AG04450 (cell line): ENCODE measurements around the gene HSD17B12. TPM values are rescaled to one million over a fixed set of nuclear protein-coding genes. Genes with fewer than 3 reads are reported as not detected.

ENCODE experiments used
- CTCF ChIA-PET: fragments of 300-600, 350-600 bp; formaldehyde crosslinking; extraction: SDS; loops from one replicate; lab custom pipeline; 2022; ENCODE audit warnings: antibody characterized with exemption, inconsistent platforms; lab: Charles Lee
- POLR2A ChIA-PET: fragments of 350-600 bp; formaldehyde crosslinking; extraction: SDS; loops from one replicate; lab custom pipeline; 2021; ENCODE audit warnings: antibody characterized with exemption, inconsistent platforms; lab: Yijun Ruan, JAX
- DNase-seq: peaks from one replicate; pipeline ENCODE4 v3.0.0-alpha.2; 2011; ENCODE audit warnings: low read depth, low spot score
- H3K27ac ChIP-seq: one replicate; pipeline ENCODE4 v1.5.1; 2012; ENCODE audit warnings: low read depth, low read length, control low read depth
- H3K27me3 ChIP-seq: one replicate; pipeline ENCODE4 v1.6.0; 2012; ENCODE audit warnings: low read length; ENCODE audit not compliant: control insufficient read depth, insufficient read depth
- H3K4me3 ChIP-seq: 2 replicates; pipeline ENCODE4 v1.5.1; 2011; ENCODE audit warnings: mild to moderate bottlenecking, low read depth, low read length, control low read depth
- H3K9me3 ChIP-seq: 2 replicates; pipeline ENCODE4 v1.5.1; 2012; ENCODE audit warnings: low read length; ENCODE audit not compliant: control insufficient read depth, insufficient read depth
- polyA plus RNA-seq: library from polyadenylated mRNA; depleted of rRNA; stranded (reverse); fragments of >200 nt; gene quantifications from 2 replicates; pipeline ENCODE4 v1.2.3, GENCODE V29; 2011; rRNA removed
- small RNA-seq: library from RNA; depleted of rRNA; stranded (forward); fragments of <200 nt; gene quantifications from one replicate; pipeline ENCODE3, GENCODE V24; 2012; ENCODE audit warnings: low read depth; ENCODE audit not compliant: insufficient read length
- TF ChIP-seq, protein P1 (sequence below): IDR thresholded peaks from 2 replicates; pipeline ENCODE4 v1.5.1; 2011; ENCODE audit warnings: low read depth, low read length, control low read depth, inconsistent platforms

HSD17B12 gene
- polyA plus RNA-seq, 1 experiment: 59.3 TPM

GRCh38 chr11:43903078-43903477 is 222.5 kb downstream of the HSD17B12 start:
- ChIA-PET CTCF (interaction anchor here (7.7 kb wide), 1 partner anchor 13 kb away, joined by 65 read pairs; no protein-coding TSS in a partner anchor), POLR2A (no interaction called here)
- H3K4me3 ChIP-seq: no peak overlapping the region
- H3K27me3 ChIP-seq: no peaks in the 10 kb centered on the region
- no peaks in the 10 kb centered on the region; the same call in 1 of the 2 replicates for H3K9me3 ChIP-seq
- no peak overlapping the region for H3K27ac ChIP-seq
- no peak for DNase-seq
- TF ChIP-seq, protein P1, sequence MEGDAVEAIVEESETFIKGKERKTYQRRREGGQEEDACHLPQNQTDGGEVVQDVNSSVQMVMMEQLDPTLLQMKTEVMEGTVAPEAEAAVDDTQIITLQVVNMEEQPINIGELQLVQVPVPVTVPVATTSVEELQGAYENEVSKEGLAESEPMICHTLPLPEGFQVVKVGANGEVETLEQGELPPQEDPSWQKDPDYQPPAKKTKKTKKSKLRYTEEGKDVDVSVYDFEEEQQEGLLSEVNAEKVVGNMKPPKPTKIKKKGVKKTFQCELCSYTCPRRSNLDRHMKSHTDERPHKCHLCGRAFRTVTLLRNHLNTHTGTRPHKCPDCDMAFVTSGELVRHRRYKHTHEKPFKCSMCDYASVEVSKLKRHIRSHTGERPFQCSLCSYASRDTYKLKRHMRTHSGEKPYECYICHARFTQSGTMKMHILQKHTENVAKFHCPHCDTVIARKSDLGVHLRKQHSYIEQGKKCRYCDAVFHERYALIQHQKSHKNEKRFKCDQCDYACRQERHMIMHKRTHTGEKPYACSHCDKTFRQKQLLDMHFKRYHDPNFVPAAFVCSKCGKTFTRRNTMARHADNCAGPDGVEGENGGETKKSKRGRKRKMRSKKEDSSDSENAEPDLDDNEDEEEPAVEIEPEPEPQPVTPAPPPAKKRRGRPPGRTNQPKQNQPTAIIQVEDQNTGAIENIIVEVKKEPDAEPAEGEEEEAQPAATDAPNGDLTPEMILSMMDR: no peak

DNA sequence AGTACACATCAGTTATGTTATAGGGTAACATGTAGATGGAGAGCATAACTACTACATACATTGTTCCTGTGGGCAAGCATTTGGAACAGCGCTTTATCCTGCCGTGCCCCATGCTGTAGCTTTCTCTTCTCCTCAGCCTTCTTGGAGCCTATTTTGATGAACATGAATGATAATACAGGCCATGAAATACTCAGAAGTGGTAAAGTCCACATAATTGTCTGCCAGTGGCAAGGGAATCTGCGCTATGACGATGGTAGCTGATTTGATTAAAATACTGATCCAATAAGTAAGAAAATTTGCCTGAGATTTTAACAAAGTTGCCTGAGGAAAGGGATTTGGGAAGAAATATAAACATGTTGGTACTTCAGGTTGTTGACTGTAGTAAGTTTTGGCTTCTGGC is 223.4 kb downstream of the HSD17B12 start:
- TF ChIP-seq, protein P1: no peak
- H3K4me3 ChIP-seq: no peak overlapping the region
- H3K27me3 ChIP-seq: no peaks in the 10 kb centered on the region
- no peak overlapping the region for H3K27ac ChIP-seq
- no peak for DNase-seq
- POLR2A ChIA-PET: no interaction called here
- CTCF ChIA-PET: interaction anchor here (1.7 to 7.7 kb wide), 2 partner anchors 14 to 41 kb away, joined by 9 to 65 read pairs; no protein-coding TSS in a partner anchor
- no peaks in the 10 kb centered on the region; the same call in 1 of the 2 replicates for H3K9me3 ChIP-seq

GRCh38 chr11:43904742-43905535 is 224.4 kb downstream of the HSD17B12 start:
- ChIA-PET POLR2A (no interaction called here), CTCF (interaction anchor here (0.7 to 7.7 kb wide), 9 partner anchors 11 to 133 kb away, joined by 3 to 65 read pairs (median 5); no protein-coding TSS in a partner anchor)
- H3K9me3 ChIP-seq: no peaks in the 10 kb centered on the region
- H3K27ac ChIP-seq: peak overlapping the region; percentile 55
- DNase-seq: no peak
- TF ChIP-seq, protein P1: no peak
- no peaks in the 10 kb centered on the region for H3K27me3 ChIP-seq
- no peak overlapping the region for H3K4me3 ChIP-seq

DNA sequence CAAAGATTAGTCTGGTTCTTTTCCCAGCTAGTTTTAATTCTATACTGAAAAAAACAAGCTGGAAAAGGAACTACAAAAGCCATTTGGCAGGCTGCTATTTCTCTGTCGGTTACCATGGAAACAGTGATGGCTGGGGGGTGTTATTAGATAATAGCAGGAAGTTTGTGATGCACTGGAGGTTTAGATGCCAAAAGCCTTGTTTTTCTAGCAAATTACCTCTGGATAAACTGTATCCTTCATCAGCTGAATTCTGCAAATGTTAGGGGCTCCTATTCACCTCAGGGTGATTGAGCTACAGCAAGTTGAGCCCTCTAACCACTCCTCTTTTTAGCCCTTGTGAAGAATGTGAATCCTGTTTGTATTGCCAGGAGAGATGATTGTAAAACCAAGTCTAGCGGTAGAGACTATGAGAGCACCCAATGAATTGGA is 225.3 kb downstream of the HSD17B12 start:
- no peak for DNase-seq
- CTCF ChIA-PET: interaction anchor here (0.5 to 7.7 kb wide), 9 partner anchors 12 to 132 kb away, joined by 3 to 65 read pairs (median 4); no protein-coding TSS in a partner anchor

More for the DNA sequence above, 225.3 kb downstream of the HSD17B12 start:
- H3K27ac ChIP-seq: no peak overlapping the region
- no peaks in the 10 kb centered on the region for H3K9me3 ChIP-seq
- TF ChIP-seq, protein P1: no peak
- POLR2A ChIA-PET: no interaction called here
- no peak overlapping the region for H3K4me3 ChIP-seq
- H3K27me3 ChIP-seq: no peaks in the 10 kb centered on the region

Small RNA genes lying within 50 kb of the gene (small RNA-seq; reads per million reads assigned to genes)
- gene PHBP2 (not detected), gene RPL23AP63 (not detected)

Other genes with a start within 250 kb of the HSD17B12 start
- gene ALKBH3, start 200.1 kb downstream of the HSD17B12 start, polyA plus RNA-seq: 35.0 and 36.5 TPM in 2 replicates